ENCODE results near the gene HDHD5. TPM values are rescaled to one million over a fixed set of nuclear protein-coding genes. Genes with fewer than 3 reads are reported as not detected.

The HDHD5 gene
- total and polyA plus RNA-seq, 4 donors = 13.2 to 46.1 (median 35.9) TPM

GRCh38 chr22:17171153-17172028 is 12.3 kb upstream of the HDHD5 start (continued):
- TF ChIP-seq NR2F2 (IDR thresholded peaks at IDR 0.05) = peak; percentile 14

- Histone ChIP-seq H3K27me3 (ENCODE audit: control insufficient read depth in 4 of 4, insufficient read depth in 4 of 4, low read length in 3 of 4) (no peaks in the 10 kb centered on the region), H3K9ac (ENCODE audit: low read depth in 1 of 2, low read length in 2 of 2) (no peak overlapping the region), H3K36me3 (ENCODE audit: control insufficient read depth in 4 of 4, insufficient read depth in 3 of 4, low read depth in 1 of 4, low read length in 3 of 4) (no peaks in the 10 kb centered on the region), H3K4me1 (ENCODE audit: control insufficient read depth in 4 of 4, insufficient read depth in 4 of 4, low read length in 3 of 4) (peaks cover 0 to 27% (median 20%) of the 10 kb centered on the region in 4 donors), H3K9me3 (ENCODE audit: control insufficient read depth in 4 of 4, low read length in 3 of 4) (no peaks in the 10 kb centered on the region), H3K27ac (ENCODE audit: low read depth in 1 of 2, low read length in 2 of 2) (peak overlapping the region in 1 of 2 donors; percentile 23), H3K4me3 (ENCODE audit: low read depth in 1 of 3, low read length in 3 of 3) (no peak overlapping the region)
- DNase-seq (ENCODE audit: low spot score) = no peak
- TF ChIP-seq SP1 (IDR thresholded peaks at IDR 0.05) = peak; percentile 73
- TF ChIP-seq HNF4G (IDR thresholded peaks at IDR 0.05) = peak; percentile 27
- no peak for TF ChIP-seq CTCF (IDR thresholded peaks at IDR 0.05; ENCODE audit: low read depth, low read length, missing input control)
- peak; percentile 86 for TF ChIP-seq NR2F2 (IDR thresholded peaks at IDR 0.05)
- no peak for TF ChIP-seq ATF3 (IDR thresholded peaks at IDR 0.05)
- no peak for TF ChIP-seq MAX (IDR thresholded peaks at IDR 0.05)
- peak; percentile 68 for TF ChIP-seq YY1 (IDR thresholded peaks at IDR 0.05)
- TF ChIP-seq RXRA (IDR thresholded peaks at IDR 0.05) = peak; percentile 93 to 96
- TF ChIP-seq FOXA2 (IDR thresholded peaks at IDR 0.05) = no peak
- TF ChIP-seq ZBTB33 (IDR thresholded peaks at IDR 0.05) = no peak
- peak in 1 of 2 donors; percentile 33 for TF ChIP-seq JUND (IDR thresholded peaks at IDR 0.05)
- TF ChIP-seq GABPA (IDR thresholded peaks at IDR 0.05 in 1 of 2, conservative IDR thresholded peaks at IDR 0.05 in 1 of 2) = no peak
- TF ChIP-seq REST (IDR thresholded peaks at IDR 0.05) = peak; percentile 85
- no peak for TF ChIP-seq TAF1 (conservative IDR thresholded peaks at IDR 0.05)
- TF ChIP-seq EGR1 (IDR thresholded peaks at IDR 0.05; ENCODE audit: low read depth in 2 of 2) = no peak
- TF ChIP-seq HNF4A (conservative IDR thresholded peaks at IDR 0.05) = peak; percentile 67 to 78
- peak; percentile 45 to 66 for TF ChIP-seq RAD21 (IDR thresholded peaks at IDR 0.05)
- TF ChIP-seq FOXA1 (IDR thresholded peaks at IDR 0.05) = no peak
- 25% methylated on average over 7 of the region's 7 CpGs for WGBS
Measured at GRCh38 chr22:17167486-17167885, 8.4 kb upstream of the HDHD5 start.

All from liver (tissue), 9 donors.